Measurements from ENCODE around the gene UNC13B. TPM values are rescaled to one million over a fixed set of nuclear protein-coding genes. Genes with fewer than 3 reads are reported as not detected.
"Not testable (repeated sequence)": the region's sequence is repeated elsewhere in the genome, so short reads cannot be mapped to it uniquely, and the experiment has no call there.

UNC13B gene
- total RNA-seq, 1 donor from 2014 or later, result 30.5 TPM

- Mint-ChIP-seq H3K4me3 (ENCODE audit: unreplicated experiment) (no peak overlapping the region), H3K27me3 (ENCODE audit: low read depth, unreplicated experiment) (no peaks in the 10 kb centered on the region), H3K4me1 (ENCODE audit: low read depth, unreplicated experiment) (peaks cover 6% of the 10 kb centered on the region), H3K36me3 (ENCODE audit: low read depth, unreplicated experiment) (peaks cover 8% of the 10 kb centered on the region), H3K9me3 (ENCODE audit: unreplicated experiment) (peaks cover 4% of the 10 kb centered on the region), H3K27ac (ENCODE audit: unreplicated experiment) (no peak overlapping the region)
- H2AFZ ChIP-seq (ENCODE audit: low read depth, low read length), result no peak overlapping the region
- H3K27me3 ChIP-seq (ENCODE audit: insufficient read depth, low read length), result no peaks in the 10 kb centered on the region
- H3K9me3 ChIP-seq (ENCODE audit: insufficient read depth, low read depth, low read length), result no peaks in the 10 kb centered on the region
- H3K4me2 ChIP-seq (ENCODE audit: low read length), result no peak overlapping the region
- no peak for DNase-seq (ENCODE audit: low read depth)
- no peaks in the 10 kb centered on the region for H3K36me3 ChIP-seq (ENCODE audit: insufficient read depth, low read length)
- H3K4me3 ChIP-seq (ENCODE audit: insufficient read depth, low read depth, low read length), result no peak overlapping the region
- TF ChIP-seq CTCF (IDR thresholded peaks at IDR 0.05; ENCODE audit: insufficient read depth, low read depth, low read length) (no peak), EZH2 (IDR thresholded peaks at IDR 0.05; ENCODE audit: insufficient read depth, low read length) (no peak)
- H3K4me1 ChIP-seq (ENCODE audit: insufficient read depth, low read length), result no peaks in the 10 kb centered on the region
- H4K20me1 ChIP-seq (ENCODE audit: insufficient read depth, low read length), result no peaks in the 10 kb centered on the region
- FAIRE-seq, result no peak
- no peaks in the 10 kb centered on the region for H3K79me2 ChIP-seq (ENCODE audit: insufficient read depth, low read length)
- no peak overlapping the region for H3K9ac ChIP-seq (ENCODE audit: low read length)
- H3K27ac ChIP-seq (ENCODE audit: low read depth, low read length), result no peak overlapping the region
Measured at GRCh38 chr9:35237311-35237710, 75.5 kb downstream of the UNC13B start.

- not testable (repeated sequence) for H3K27me3 Mint-ChIP-seq (ENCODE audit: low read depth, unreplicated experiment); H3K9me3 Mint-ChIP-seq (ENCODE audit: unreplicated experiment)
Measured at GRCh38 chr9:35245945-35246344, 84.1 kb downstream of the UNC13B start.

GRCh38 chr9:35253075-35253474 lies 91.3 kb downstream of the UNC13B start:
- Histone ChIP-seq H3K27ac (ENCODE audit: low read depth, low read length) (no peak overlapping the region), H3K4me2 (ENCODE audit: low read length) (no peak overlapping the region), H4K20me1 (ENCODE audit: insufficient read depth, low read length) (no peaks in the 10 kb centered on the region), H3K27me3 (ENCODE audit: insufficient read depth, low read length) (no peaks in the 10 kb centered on the region), H3K36me3 (ENCODE audit: insufficient read depth, low read length) (no peaks in the 10 kb centered on the region), H3K4me3 (ENCODE audit: insufficient read depth, low read depth, low read length) (no peak overlapping the region), H3K9ac (ENCODE audit: low read length) (no peak overlapping the region), H2AFZ (ENCODE audit: low read depth, low read length) (no peak overlapping the region), H3K9me3 (ENCODE audit: insufficient read depth, low read depth, low read length) (no peaks in the 10 kb centered on the region), H3K4me1 (ENCODE audit: insufficient read depth, low read length) (no peaks in the 10 kb centered on the region), H3K79me2 (ENCODE audit: insufficient read depth, low read length) (no peaks in the 10 kb centered on the region)
- no peaks in the 10 kb centered on the region for H3K36me3 Mint-ChIP-seq (ENCODE audit: low read depth, unreplicated experiment)
- H3K9me3 Mint-ChIP-seq (ENCODE audit: unreplicated experiment), result peaks cover 3% of the 10 kb centered on the region
- TF ChIP-seq CTCF (IDR thresholded peaks at IDR 0.05; ENCODE audit: insufficient read depth, low read depth, low read length) (no peak), EZH2 (IDR thresholded peaks at IDR 0.05; ENCODE audit: insufficient read depth, low read length) (no peak)
- DNase-seq (ENCODE audit: low read depth) (no peak), FAIRE-seq (no peak)
- H3K27ac Mint-ChIP-seq (ENCODE audit: unreplicated experiment), result no peak overlapping the region
- H3K4me1 Mint-ChIP-seq (ENCODE audit: low read depth, unreplicated experiment), result no peaks in the 10 kb centered on the region
- H3K27me3 Mint-ChIP-seq (ENCODE audit: low read depth, unreplicated experiment), result no peaks in the 10 kb centered on the region
- H3K4me3 Mint-ChIP-seq (ENCODE audit: unreplicated experiment), result no peak overlapping the region

More at GRCh38 chr9:35245945-35246344, 84.1 kb downstream of the UNC13B start:
- H3K4me3 Mint-ChIP-seq (ENCODE audit: unreplicated experiment); H3K4me1 ChIP-seq (ENCODE audit: insufficient read depth, low read length); H2AFZ ChIP-seq (ENCODE audit: low read depth, low read length); FAIRE-seq; H3K79me2 ChIP-seq (ENCODE audit: insufficient read depth, low read length); H3K4me2 ChIP-seq (ENCODE audit: low read length); H3K36me3 Mint-ChIP-seq (ENCODE audit: low read depth, unreplicated experiment); H3K27me3 ChIP-seq (ENCODE audit: insufficient read depth, low read length); H3K27ac ChIP-seq (ENCODE audit: low read depth, low read length); H3K4me1 Mint-ChIP-seq (ENCODE audit: low read depth, unreplicated experiment); H4K20me1 ChIP-seq (ENCODE audit: insufficient read depth, low read length); H3K9me3 ChIP-seq (ENCODE audit: insufficient read depth, low read depth, low read length); H3K4me3 ChIP-seq (ENCODE audit: insufficient read depth, low read depth, low read length); DNase-seq (ENCODE audit: low read depth); H3K27ac Mint-ChIP-seq (ENCODE audit: unreplicated experiment); H3K9ac ChIP-seq (ENCODE audit: low read length); H3K36me3 ChIP-seq (ENCODE audit: insufficient read depth, low read length): not testable (repeated sequence)

All from astrocyte (in vitro differentiated cells and primary cell).